Measurements from ENCODE around the gene HNRNPM.

- TF ChIP-seq CTCF (IDR thresholded peaks at IDR 0.05; ENCODE audit: low read depth, low read length) (no peak), EZH2phosphoT487 (IDR thresholded peaks at IDR 0.05; ENCODE audit: low read depth) (no peak)
These were observed 25.0 kb downstream of the HNRNPM start for GRCh38 chr19:8469613-8470368.
